Kidney (tissue), 14 donors: ENCODE measurements around the gene ZNF362. TPM values are rescaled to one million over a fixed set of nuclear protein-coding genes. Genes with fewer than 3 reads are reported as not detected.
A peak's percentile ranks its signal among the peaks of the same experiment; 100 is the strongest.

ENCODE experiments used
- DNase-seq, 5 donors: peaks; one replicate each; pipeline ENCODE4 v3.0.0-alpha.2; 2013 to 2020
- FAIRE-seq: peaks from 2 replicates; lab custom pipeline; 2012; peaks lifted over from hg19 to GRCh38; lab: Jason Lieb, UNC
- H3K27ac ChIP-seq, 2 donors: one replicate each; pipeline ENCODE4 v1.7.0; 2013; ENCODE audit warnings: low read depth in 2 of 2, low read length in 2 of 2, inconsistent platforms in 1 of 2
- H3K27me3 ChIP-seq: one replicate; pipeline ENCODE4 v1.7.1; 2013; ENCODE audit warnings: low read length, inconsistent platforms; ENCODE audit not compliant: control insufficient read depth, insufficient read depth
- H3K36me3 ChIP-seq, 3 donors: one replicate each; pipeline versions ENCODE4 v1.7.0 to v1.7.1; 2013; ENCODE audit warnings: low read length in 3 of 3, control low read depth in 1 of 3, inconsistent platforms in 1 of 3; ENCODE audit not compliant: insufficient read depth in 3 of 3, control insufficient read depth in 2 of 3
- H3K4me1 ChIP-seq, 3 donors: one replicate each; pipeline versions ENCODE4 v1.7.0 to v1.7.1; 2013; ENCODE audit warnings: low read length in 3 of 3, inconsistent platforms in 1 of 3, low read depth in 1 of 3; ENCODE audit not compliant: control insufficient read depth in 2 of 3, insufficient read depth in 2 of 3
- H3K4me3 ChIP-seq, 3 donors: one replicate each; pipeline versions ENCODE4 v1.7.0 to v1.8.1; 2013; ENCODE audit warnings: low read length in 3 of 3, control low read depth in 1 of 3, inconsistent platforms in 1 of 3
- H3K9ac ChIP-seq, 3 donors: one replicate each; pipeline versions ENCODE4 v1.7.0 to v1.7.1; 2013; ENCODE audit warnings: low read length in 3 of 3, control low read depth in 1 of 3, inconsistent platforms in 1 of 3
- H3K9me3 ChIP-seq, 3 donors: one replicate each; pipeline versions ENCODE4 v1.7.0 to v1.7.1; 2013; ENCODE audit warnings: low read length in 3 of 3, control low read depth in 1 of 3, inconsistent platforms in 1 of 3; ENCODE audit not compliant: control insufficient read depth in 2 of 3, insufficient read depth in 1 of 3
- CTCF ChIP-seq: IDR thresholded peaks from 3 replicates; pipeline ENCODE4 v1.5.1; 2012; ENCODE audit warnings: mild to moderate bottlenecking, moderate library complexity, borderline replicate concordance; ENCODE audit not compliant: insufficient read depth; ENCODE audit errors: extremely low read depth
- intact Hi-C: fragments of 100-400 bp; cut with DNase I; formaldehyde crosslinking; loops from one replicate; pipeline ENCODE4 v1.11.1; 2022
- polyA plus RNA-seq: library from polyadenylated mRNA; stranded (reverse); fragments of 350-450 nt; fragmentation: Illumina TruSeq; extraction: RNeasy Lipid Tissue Mini Kit (QIAGEN cat#74804); gene quantifications from one replicate; pipeline ENCODE4 v1.2.3, GENCODE V29; 2014; ENCODE audit warnings: low read depth, low replicate concordance; ENCODE audit not compliant: insufficient read depth
- total RNA-seq: library from RNA; stranded (reverse); fragmentation: NEBNext Ultra II Directional; extraction: Animal tissue kit (Norgen Biotek cat#: 25700); gene quantifications from one replicate; pipeline ENCODE4 v1.2.1, GENCODE V29; 2021
- donor health status: control.
- donor health status: control.
- donor health status: control.
- donor health status: control.
- donor health status: control.
- donor health status: DM: yes; HTN: yes; CAD: no.
- donor health status: Normal renal cell carcinoma (clear cell type).

Gene ZNF362
- total and polyA plus RNA-seq, 2 donors from 2014 or later, result 17.4 to 36.9 TPM

GRCh38 chr1:33281554-33282303, 25.4 kb downstream of the ZNF362 start:
- Histone ChIP-seq H3K9ac (no peak overlapping the region), H3K9me3 (no peaks in the 10 kb centered on the region), H3K4me1 (peaks cover 0 to 6% (median 3%) of the 10 kb centered on the region in 3 donors), H3K4me3 (no peak overlapping the region), H3K27ac (no peak overlapping the region), H3K36me3 (peaks cover 12 to 47% (median 19%) of the 10 kb centered on the region in 3 donors), H3K27me3 (no peaks in the 10 kb centered on the region)
- DNase-seq, result no peak
- intact Hi-C loops, result loop anchor here (10.0 kb wide), 2 partner anchors 157 to 183 kb away; no protein-coding TSS in a partner anchor
- no peak for FAIRE-seq
- TF ChIP-seq CTCF, result no peak

- Histone ChIP-seq H3K4me1 (peaks cover 0 to 11% (median 10%) of the 10 kb centered on the region in 3 donors), H3K4me3 (no peak overlapping the region), H3K27ac (no peak overlapping the region), H3K36me3 (peaks cover 14 to 45% (median 15%) of the 10 kb centered on the region in 3 donors), H3K9me3 (no peaks in the 10 kb centered on the region), H3K27me3 (no peaks in the 10 kb centered on the region), H3K9ac (no peak overlapping the region)
- no peak for TF ChIP-seq CTCF
- no peak for DNase-seq
- no peak for FAIRE-seq
- intact Hi-C loops, result loop anchor here (10.0 kb wide), 2 partner anchors 158 to 182 kb away; no protein-coding TSS in a partner anchor
These were observed 26.5 kb downstream of the ZNF362 start for GRCh38 chr1:33282791-33283190.

- Histone ChIP-seq H3K36me3 (peaks cover 13 to 45% (median 14%) of the 10 kb centered on the region in 3 donors), H3K9ac (no peak overlapping the region), H3K4me3 (no peak overlapping the region), H3K27ac (no peak overlapping the region), H3K9me3 (no peaks in the 10 kb centered on the region), H3K4me1 (peaks cover 0 to 11% (median 11%) of the 10 kb centered on the region in 3 donors), H3K27me3 (no peaks in the 10 kb centered on the region)
- intact Hi-C loops, result loop anchor here (10.0 kb wide), 2 partner anchors 159 to 181 kb away; no protein-coding TSS in a partner anchor
- TF ChIP-seq CTCF, result no peak
- DNase-seq (peak in 1 of 5 donors; percentile 41), FAIRE-seq (no peak)
These were observed 27.8 kb downstream of the ZNF362 start for GRCh38 chr1:33284049-33284448.
